Caki2 (cell line): Measurements from ENCODE around the gene SENP1. TPM values are rescaled to one million over a fixed set of nuclear protein-coding genes. Genes with fewer than 3 reads are reported as not detected.

Experiments
- DNase-seq: peaks from one replicate; pipeline ENCODE4 v3.0.0-alpha.2; 2015; ENCODE audit warnings: low read depth
- in situ Hi-C: cut with HindIII; loops from 2 replicates; pipeline ENCODE4 v1.10.0; 2016; ENCODE audit warnings: low sequenced_read_pairs, low pct_unique_long_range_greater_than_20kb, mixed read lengths
- total RNA-seq: library from RNA; depleted of rRNA; stranded (reverse); fragments of >200 nt; shearing (Covaris generic); gene quantifications from 2 replicates; pipeline ENCODE4 v1.2.3, GENCODE V29; 2014; ENCODE audit warnings: low replicate concordance

The SENP1 gene
- total RNA-seq, 1 experiment from 2014 or later, result 18.4 TPM

DNA sequence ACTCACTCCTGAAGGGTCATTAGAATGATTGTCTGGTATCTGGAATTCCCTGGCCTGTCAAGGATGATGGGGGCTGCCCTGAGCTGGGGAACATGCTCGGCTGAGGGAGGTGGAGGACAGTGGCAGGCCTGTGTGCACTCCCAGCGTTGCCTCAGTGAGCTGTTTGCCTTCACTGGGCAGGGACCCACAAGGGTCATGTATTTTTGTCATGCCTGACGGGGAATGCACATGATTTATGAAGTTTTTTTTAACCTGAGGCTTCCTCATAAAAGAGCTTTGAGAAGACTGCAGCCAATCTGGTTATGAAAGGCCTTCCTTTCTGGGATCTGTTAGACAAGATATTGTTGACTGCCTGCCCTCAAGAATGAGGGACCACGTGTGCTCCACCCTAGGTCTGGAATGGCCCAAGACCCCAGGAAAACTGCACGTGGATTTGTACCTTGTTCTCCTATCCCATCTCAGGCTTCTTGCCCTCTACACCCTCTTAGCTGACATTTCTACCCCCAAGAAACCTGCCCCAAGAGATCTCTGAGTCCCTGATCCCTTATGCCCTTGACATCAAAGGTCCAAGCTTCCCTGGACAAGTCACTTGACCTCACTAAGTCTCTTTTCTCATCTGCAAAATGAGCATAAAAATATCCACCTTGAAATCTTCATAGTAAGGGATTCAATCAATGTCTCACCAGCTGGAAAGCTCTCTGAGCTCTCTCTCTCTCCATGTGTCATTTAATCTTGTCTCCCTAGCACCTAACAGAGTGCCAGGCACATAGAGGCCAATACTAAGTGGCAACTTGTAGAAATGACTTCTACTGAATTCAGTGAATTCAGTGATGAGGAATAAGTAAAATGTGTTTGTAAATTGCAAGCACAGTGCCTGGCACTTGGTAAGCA is 77.1 kb downstream of the SENP1 start:
- DNase-seq, result no peak
- in situ Hi-C loops, result no loop called here

DNA sequence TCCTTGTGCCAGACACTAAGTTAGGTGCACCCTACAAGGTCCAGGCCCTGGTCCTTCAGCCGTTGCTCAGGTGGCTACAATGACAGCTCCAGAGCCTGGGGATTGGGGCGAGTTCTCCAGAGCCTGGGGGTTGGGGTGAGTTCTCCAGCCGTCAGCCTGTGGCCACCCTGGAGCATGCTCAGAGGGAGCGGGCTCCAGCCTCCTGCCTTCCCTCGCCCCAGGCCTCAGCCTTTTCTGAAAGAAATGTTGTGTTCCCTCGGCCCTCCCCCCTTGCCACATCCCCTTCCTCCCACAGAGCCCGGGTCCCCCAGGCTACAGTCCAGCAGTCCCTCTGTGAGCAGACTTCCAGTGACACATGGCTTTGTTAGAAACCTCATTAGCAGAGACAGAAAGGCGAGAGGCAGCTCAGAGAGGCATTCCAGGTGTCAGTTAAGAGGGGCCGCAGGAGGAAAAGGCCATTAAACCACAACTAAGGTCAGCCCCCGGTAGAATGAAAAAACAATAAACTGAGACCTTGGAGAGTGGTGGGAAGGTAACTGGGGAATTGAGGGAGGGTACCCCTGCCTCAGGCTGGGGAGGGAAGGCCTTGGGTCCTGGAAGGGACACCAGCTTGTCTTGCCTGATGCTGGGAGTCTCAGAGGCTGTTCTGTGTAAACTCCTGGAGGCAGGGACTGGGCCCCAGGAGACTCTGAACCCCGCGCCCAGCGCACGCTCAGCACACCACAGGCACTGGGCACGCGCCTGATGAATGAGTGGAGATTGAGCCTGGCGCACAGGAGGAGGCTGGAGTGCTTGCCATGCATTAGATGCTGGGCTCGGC is 78.5 kb downstream of the SENP1 start:
- in situ Hi-C loops, result no loop called here
- no peak for DNase-seq

DNA sequence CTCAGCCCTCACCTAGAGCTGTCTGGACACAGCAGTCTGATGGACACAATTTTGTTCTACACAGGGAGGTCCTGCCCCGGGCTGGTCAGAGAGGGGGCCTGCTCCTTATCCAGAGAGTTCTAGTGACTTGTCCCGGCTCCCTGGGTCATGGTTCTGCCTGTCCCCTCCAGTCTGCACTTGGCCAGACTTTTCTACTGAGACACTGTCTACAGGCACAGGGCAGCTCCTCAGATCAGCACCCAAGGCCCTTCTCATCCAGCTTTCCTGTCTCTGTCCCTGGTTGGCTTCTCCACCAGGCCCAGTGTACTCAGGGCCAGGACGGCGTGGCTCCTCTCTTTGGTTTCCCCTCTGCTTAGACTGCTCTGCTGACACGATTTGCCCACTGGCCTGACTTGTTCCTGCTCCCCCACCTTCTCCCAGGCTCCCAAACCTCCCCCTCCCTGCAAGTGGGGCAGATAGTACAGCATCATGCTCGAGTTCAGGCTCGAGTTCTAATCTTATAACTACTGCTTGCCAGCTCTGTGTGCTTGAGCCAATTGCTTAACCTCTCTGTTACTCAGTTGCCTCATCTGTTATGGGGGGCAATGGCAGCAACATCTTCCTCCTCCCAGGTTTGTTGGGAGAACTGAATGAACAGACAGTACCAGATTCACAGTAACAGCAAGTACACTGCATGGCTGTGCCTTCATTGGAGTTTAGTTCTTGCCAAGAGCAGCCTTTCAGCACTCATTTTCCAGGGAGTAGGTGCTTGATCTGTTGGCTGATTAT is 79.6 kb downstream of the SENP1 start:
- in situ Hi-C loops, result no loop called here
- no peak for DNase-seq

DNA sequence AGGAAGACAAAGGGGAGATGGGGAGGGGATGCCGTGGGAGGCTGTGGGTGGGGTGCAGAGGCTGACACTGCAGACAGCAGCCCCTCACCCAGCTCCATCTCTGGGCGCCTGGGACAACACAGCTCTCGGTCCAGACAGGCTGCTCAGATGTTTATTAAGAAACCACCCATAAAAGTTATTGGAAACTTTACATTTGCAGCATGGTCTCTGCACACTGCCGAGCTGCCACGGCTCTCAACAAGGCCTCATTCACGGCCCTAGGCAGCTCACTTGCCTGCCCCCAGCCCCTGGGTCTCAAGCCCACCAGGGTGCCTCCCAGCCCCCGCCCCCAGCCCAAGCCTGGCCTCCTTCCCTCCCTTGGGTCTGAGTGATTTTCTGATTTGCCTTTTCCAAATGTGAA is 80.6 kb downstream of the SENP1 start:
- in situ Hi-C loops, result no loop called here
- no peak for DNase-seq

DNA sequence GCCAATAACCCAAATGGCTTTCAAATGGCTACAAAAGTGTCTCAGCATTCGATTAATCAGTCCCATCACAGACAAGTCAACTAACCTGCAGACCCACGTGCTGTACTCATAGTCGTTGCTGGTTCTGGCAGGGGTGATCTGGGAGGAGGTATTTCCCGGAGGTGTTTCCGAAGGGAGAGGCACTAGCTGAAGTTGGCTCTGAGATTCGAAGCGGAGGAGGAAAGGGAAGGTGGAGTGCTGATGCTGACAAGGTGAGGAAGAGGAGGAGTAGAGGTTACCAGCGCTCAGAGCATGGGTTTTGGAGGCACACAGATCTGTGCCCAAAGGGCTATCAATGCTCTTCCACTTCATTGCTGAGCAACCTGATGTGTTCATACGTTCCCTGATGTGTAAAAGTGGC is 81.1 kb downstream of the SENP1 start:
- no peak for DNase-seq
- in situ Hi-C loops, result no loop called here

DNA sequence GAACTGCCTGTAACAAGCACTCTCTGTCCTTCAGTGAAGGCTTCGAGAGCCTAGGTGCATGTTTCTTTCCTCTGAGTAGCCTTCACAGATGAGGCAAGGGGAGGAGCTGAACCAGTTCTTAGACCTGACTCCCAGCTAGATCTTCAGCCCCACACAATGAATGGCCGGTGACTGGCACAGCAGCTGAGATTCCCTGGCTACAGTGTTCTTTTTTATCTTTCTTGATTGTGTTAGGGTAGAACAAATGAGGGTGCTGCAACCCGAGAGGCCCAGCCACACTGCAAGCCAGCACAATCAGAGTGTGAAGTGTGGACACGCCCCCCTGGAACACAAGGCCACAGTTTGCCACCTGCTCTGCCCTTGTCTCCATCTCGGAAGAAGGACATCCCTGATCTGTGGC is 82.5 kb downstream of the SENP1 start:
- in situ Hi-C loops, result no loop called here
- no peak for DNase-seq

DNA sequence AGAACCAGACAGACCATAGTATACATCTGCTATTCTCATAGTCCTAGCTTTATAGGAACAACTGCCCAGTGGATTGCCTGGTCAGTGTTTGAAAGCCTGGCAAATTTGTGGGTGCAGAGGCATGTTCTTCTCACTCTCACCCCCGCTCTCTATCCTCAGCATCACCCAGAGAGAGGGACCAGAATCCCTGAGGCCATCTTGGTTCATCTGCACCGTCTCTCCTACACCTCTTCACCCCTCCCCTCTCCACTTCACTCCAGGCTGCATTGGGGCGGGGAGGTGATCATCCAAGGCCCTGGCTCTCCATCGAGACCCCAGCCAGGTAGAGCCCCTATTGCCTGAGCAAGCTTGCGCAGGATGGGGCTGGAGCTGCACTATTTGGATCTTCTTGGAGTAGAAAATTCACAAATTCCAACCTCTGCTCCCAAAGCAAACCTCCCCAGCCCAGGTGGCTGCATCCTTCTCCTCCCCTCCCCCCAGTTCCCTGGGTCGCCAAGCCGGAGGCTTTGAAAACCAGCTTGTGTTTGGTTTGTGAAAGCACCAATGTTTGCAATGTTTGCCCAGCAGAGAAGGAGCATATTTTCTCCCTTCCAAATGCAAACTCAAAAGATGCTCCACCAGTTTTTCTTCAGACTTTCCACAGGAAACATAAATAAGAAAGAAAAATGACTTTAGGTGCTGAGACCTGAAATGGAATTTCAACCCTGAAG is 83.0 kb downstream of the SENP1 start:
- DNase-seq, result no peak
- in situ Hi-C loops, result no loop called here

DNA sequence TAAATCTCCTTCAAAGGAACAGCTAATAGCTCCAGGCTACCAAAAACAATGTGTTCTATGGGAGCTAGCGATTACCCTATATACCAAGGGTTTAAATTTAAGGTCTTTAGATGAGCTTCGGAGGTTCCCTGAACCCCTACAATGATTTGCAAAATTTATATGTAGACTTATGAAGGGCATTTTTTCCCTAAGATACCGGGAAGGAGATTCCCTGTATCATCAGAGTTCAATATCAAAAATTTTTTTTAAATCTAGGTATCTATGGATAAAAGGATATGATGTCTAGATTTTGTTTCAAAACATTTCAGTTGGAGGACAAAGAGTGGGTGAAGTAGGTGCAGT is 83.7 kb downstream of the SENP1 start:
- no peak for DNase-seq
- in situ Hi-C loops, result no loop called here

DNA sequence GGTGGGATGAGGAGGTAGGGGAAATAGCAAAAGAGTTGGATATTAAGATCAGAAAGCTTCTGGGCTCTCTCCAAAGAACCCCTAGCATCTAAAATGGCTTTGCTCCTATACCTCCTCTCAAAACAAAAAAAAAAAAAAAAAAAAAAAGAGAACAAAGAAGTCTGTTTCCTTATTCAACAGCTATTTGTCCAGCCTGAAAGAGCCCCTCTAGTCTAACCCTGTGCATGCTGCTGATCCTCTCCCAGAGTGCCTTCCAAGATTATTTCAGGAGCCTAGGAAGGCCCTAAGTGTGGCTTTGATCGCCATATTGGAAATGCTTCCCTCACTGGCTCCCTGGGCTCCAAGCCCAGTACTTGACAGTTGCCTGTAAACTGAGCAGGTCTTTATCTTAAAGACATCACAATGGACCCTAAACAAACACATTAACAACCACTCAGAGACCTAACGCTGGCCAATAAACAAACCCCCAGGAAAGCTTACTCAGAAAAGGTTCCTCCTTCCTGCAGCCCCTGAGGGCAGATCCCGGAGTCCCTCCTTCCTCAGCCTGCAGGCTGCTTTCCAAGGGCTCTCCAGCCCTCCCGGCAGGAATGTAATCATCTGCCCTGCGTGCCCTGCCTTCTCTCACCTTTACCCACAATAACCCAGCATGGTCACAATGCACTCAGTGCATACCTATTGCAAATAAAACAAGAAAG is 84.2 kb downstream of the SENP1 start:
- DNase-seq, result peak; percentile 21
- in situ Hi-C loops, result no loop called here

DNA sequence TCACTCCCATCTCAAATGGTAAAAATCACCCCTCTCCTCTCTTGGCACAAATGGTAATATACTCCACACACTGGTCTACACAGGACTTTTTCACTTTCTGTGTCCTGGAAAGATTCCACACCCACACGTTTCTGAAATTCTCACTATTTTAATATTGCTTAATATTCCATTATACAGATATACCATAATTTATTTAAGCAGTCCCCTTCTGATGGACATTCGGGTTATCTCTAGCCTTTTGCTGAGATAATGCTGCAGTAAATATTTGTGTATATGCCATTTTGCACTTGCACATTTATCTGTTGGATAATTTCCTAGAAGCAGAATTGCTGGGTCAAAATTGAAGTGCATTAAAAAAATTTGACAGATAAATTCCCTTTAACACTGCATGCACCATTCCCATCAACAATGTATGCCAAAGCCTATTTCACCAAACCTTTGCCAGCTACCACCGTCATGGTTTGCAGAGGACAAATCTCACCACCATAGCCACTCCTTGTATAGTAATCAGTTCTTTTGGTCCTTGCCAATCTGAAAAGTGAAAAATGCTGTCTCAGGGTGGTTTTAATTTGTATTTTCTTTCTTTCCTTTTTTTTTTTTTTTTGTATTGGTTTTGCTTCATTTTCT is 86.1 kb downstream of the SENP1 start:
- in situ Hi-C loops, result no loop called here

DNA sequence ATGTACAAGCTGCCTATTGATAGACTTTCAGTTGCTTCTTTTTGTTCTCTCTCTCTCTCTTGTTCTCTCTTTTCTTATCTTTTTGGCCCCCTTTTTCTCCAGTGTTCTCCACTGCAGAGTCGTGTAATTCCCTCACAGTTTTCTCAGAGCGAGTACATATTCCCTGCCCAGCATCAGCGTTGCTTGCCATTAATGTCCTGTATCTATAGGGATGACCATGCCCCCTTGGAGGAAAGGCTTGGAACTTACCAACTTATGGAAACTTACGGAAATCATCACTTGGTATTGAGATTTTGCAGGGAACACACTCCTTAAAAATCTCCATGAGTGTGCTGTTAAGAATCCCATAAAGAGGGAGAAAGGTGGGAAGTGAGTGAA is 87.3 kb downstream of the SENP1 start:
- no peak for DNase-seq
- in situ Hi-C loops, result no loop called here

More for the DNA sequence above, 86.1 kb downstream of the SENP1 start:
- DNase-seq, result no peak

DNA sequence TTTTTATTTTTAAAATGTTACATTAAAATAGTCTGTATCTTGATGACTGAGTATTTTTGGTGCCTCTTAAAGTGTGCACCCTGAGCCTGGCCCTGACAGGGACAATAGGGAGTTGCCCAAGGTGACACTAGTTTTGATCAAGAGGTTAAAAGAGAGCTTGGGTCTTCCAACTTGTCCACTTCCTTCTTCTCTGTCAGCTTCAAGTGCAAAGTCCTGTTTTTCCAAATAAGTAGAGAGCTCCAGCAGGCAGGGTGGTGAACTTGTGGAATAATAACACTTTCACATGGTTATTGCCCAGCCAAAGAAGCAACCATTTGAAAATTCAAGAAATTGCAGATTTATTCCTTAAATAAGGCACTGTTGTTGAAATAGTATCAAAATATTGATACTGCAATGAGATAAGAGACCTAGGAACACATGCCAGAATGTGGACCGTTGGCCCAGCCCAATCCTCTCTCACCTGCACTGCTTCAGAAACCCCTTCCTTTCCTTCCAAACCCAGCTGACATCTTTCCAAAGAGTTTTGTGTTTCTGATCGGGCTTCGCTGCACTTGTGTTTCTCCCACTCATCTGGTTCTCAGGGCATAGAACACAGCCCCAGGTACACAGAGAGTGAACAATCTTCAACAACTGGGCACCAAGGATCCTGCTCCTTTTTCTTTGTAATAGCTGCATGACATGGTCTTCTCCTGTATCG is 87.8 kb downstream of the SENP1 start:
- in situ Hi-C loops, result no loop called here
- no peak for DNase-seq

DNA sequence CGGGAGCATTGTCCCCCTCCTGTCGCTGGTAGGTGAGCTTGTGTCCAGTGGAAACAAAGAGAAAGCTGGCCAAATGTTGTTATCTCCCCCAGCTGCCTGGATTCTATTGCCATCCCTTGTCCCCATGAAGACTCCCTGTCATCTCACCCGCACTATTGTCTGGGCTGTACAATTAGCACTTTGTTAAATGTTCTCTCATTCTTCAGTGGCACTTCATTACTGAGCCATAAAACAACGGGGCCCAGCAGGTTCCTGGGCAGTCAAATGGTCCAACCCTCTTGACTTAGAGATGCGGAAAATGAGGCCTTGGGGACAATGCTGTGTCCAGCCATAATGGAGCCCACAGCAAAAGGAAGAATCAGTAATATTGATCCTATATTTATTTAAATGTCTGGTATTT is 88.4 kb downstream of the SENP1 start:
- no peak for DNase-seq
- in situ Hi-C loops, result no loop called here

DNA sequence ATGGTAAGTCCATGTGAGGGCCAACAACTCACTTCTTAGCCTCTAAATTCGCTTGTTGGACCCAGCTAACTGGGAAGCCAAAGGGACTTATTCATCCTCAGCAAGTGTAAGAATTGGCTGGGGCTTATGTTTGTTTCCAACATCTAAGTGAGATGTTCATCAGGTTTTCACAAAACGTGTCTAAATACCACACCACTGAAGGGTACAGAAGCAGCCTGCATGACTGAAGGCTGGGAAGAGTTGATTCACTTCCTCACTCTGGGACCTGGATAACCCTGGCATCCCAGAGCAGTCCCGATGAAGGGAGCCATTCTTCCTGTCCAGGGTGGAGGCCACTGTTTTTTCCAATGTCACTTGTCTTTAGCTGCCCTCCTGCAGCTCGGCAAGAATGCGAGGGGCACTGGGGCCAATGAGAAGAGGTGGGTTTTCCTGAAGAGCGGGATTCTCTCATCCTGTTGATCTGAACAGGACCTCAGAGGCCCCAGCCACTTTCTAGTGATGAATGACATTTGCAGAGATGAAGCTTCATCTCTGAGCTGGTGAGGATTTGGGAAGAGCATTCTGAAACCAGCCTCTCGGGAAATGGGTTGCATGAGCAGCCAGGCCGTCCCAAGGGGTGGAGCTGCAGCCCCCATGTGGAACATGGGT is 89.4 kb downstream of the SENP1 start:
- in situ Hi-C loops, result no loop called here
- no peak for DNase-seq

DNA sequence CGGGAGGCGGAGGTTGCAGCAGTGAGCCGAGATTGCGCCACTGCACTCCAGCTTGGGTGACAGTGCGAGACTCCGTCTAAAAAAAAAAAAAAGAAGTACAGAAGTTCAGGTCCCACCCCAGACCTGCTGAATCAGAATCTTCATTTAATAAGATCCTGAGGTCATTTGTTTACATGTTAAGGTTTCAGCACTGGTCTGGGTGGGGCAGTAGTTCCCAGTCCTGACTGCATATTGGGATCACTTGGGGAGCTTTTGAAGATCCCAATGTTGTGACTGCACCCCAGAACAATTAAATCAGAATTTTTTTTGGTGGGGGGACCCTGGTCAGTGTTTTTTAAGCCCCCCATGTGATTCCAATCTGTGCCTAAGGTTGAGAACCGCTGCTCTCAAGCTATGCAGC is 89.9 kb downstream of the SENP1 start:
- DNase-seq, result peak; percentile 18
- in situ Hi-C loops, result no loop called here

DNA sequence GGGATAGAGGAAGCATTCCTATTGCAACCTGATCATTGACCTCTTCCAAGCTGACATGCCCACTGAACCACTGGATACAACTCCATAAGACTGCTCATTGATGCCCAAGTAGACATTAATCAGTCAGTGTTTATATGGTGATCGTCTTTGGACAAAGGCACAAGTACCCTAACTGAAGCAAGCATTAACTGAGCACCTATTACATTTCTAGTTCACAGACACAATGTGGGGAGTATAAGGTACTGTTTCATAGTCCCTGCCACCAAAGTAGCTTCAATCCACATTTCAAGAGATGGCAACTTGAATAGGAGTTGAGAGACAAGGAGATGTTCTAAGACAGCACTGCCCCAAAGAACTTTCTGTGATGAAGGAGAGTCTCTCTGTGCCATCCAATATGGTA is 90.8 kb downstream of the SENP1 start:
- no peak for DNase-seq
- in situ Hi-C loops, result no loop called here
